HG02938 (cell line): Measurements from ENCODE around the gene RAP1GAP2.

Experiments used
- ATAC-seq: cut with Tn5 transposase; IDR thresholded peaks from one replicate; pipeline ENCODE4 v1.9.1; 2021; ENCODE audit warnings: mild to moderate bottlenecking, moderate library complexity; ENCODE audit not compliant: unreplicated experiment

Gene RAP1GAP2

DNA sequence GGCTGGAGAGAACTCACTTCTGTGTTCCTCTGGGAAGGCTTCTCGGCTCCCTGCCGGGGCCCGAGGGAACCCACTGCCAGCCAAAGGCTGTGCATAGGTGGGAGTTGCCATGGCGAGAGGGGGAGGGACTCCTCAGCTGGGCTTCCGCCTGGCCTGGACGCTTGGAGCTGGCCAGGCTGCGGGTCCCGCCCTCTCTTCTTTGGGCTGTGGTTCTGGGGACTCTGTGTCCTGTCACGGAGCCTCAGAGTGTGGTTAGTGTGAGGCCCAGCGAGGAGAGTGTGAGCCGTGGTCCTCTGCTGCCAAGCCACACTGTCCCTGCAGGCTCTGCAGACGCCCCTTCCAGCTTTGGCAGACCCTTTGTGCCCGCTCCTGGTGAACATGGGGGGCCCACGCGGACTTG lies 144.1 kb downstream of the RAP1GAP2 start:
- no peak for ATAC-seq

DNA sequence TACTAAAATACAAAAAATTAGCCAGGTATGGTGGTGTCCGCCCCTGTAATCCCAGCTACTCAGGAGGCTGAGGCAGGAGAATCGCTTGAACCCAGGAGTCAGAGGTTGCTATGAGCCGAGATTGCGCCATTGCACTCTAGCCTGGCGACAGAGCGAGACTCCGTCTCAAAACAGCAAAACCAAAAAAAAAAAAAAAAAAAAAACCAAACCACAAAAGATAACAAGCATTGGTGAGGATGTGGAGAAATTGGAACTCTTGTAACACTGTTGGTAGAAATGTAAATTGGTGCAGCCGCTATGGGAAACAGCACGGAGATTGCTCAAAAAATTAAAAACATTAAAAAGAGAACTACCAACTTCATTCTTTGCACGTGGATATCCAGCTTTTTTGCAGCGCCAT lies 147.7 kb downstream of the RAP1GAP2 start:
- ATAC-seq: no peak

DNA sequence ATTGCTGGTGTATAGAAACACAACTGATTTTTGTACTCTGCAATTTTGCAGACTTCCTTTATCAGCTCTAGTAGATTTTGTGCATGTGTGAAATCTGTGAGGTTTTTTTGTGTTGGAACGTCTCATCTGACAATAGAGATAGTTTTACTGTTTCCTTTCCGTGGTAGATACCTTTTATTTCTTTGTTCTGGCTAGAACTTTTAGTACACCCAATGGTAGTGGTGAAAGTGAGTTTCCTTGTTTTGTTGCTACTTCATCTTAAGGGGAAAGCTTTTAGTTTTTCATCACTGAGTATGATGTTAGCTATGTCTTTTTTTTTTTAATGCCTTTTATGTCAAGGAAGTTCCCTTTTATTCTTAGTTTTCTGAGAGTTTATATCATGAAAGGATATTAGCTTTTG lies 149.1 kb downstream of the RAP1GAP2 start:
- ATAC-seq: no peak

DNA sequence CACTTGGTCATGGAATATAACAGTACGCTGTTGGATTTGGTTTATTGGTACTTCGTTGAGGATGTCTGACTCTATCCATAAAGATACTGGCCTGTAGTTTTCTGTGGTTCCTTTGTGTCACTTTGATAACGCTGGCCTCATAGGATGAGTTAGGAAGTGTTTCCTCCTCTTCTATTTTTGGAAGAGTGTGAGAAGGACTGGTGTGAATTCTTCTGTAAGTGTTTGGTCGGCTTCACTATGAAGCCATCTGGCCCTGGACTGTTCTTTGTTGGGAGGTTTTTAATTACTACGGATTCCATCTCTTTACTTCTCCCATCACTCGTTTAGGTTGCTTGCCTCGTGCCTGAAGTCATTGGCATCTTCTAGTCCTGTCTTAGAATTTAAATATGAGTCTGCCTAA lies 149.9 kb downstream of the RAP1GAP2 start:
- no peak for ATAC-seq

DNA sequence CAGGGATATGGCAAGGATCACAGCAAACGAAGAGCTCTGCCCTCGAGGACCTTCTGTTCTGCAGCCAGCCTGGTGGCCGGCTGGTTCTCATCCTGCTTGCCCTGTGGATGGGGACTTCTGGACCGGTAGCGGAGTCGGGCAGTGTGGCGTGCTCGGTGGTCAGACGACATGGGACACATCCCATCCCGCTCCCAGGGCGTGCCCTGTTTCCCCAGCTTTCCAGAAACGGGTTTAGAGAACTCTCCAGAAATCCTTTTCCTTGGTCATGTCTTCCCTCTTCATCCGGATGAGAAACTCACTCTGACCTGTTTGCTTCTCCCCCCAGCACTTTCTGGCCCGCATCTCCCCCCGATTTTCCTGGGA lies 151.3 kb downstream of the RAP1GAP2 start:
- no peak for ATAC-seq

DNA sequence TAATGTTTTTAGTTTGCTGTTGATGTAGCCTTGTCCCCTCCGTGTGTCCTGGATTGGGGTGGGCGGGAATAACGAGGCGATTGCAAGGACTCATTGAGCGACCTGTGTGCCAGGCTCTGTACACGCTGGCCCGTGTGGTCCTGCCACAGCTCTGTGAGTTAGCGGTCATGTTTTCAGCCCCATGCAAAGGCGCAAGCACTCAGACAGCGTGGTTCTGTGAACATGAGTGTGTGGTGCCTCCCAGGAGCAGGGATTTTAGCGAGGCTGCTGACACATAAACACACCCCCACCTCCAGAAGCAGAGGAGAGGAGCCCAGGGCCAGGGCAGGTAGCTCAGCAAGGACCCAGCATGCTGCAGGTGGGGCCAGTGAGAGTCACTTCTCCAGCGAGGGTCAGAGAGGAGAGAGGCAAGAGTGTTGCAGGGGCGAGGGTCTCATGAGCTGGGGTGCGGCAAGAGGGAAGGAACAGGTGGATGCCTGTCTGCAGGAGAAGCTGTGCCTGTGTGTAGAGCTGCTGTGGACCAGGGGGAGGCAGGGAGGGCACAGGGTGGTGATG lies 151.8 kb downstream of the RAP1GAP2 start:
- ATAC-seq: no peak

DNA sequence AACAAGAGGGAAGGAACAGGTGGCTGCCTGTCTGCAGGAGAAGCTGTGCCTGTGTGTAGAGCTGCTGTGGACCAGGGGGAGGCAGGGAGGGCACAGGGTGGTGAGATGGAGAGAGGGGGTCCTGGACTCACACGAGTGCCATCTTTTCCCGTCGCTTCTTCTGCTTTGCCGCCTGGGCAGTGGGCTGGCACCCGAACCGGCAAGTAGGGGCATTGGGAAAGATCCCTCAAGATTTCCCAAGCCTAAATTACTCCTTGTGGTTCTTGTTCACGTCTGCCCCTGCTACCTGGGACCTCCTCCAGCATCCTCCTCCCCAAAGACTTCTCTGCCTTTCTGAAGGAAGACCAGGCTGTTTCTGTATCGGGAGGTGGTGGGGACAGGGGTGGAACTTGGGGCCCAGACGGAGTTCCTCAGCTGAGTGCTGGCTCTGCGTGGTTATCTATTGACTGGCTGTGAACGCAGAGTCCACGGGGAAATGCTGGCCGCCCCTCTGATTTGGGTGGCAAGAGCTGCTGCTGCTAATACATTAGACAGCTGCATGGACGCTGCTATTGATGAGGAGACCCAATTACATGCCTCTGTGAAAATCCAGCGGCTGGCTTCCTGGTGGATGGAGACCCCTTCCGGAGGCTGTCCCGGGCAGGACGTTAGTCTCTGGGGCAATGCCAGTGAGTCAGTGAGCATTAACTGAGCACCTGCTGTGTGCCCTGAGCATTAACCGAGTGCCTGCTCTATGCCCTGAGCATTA lies 152.7 kb downstream of the RAP1GAP2 start:
- ATAC-seq: no peak

DNA sequence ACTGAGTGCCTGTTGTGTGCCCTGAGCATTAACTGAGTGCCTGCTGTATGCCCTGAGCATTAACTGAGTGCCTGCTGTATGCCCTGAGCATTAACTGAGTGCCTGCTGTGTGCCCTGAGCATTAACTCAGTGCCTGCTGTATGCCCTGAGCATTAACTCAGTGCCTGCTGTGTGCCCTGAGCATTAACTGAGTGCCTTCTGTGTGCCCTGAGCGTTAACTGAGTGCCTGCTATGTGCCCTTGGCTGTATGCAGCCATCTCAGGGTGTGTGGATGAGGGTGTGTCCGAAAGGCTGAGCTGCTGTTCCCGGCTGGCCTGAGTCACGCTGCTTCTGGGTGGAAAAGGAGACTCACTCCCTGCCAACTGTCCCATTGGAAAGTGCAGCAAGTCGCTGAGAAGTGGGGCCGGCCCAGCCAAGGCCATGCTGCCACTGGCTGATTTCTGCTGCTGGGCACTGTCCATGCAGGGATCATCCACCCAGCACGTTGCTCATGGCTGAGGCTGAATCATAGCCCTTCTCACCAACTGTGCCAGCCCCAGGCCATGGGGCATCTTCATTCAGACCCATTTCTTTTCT lies 153.3 kb downstream of the RAP1GAP2 start:
- ATAC-seq: no peak

DNA sequence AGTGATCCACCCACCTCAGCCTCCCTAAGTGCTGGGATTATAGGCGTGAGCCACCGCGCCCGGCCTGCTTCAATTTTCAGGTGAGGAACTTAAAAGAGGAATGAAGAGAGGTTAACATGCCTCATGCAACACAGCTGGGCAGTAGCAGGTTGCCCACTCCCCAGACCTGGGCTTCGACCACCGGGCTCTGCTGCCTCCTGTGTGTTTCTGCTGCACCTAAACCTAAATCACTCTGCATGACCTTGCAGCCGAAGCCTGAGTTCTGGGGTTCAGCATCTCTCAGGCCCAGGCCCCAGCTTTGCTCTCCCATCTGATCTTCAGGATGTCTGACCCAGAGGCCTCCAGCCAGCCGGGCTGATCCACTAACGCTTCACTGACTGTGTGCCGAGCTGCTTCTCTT lies 154.6 kb downstream of the RAP1GAP2 start:
- no peak for ATAC-seq

DNA sequence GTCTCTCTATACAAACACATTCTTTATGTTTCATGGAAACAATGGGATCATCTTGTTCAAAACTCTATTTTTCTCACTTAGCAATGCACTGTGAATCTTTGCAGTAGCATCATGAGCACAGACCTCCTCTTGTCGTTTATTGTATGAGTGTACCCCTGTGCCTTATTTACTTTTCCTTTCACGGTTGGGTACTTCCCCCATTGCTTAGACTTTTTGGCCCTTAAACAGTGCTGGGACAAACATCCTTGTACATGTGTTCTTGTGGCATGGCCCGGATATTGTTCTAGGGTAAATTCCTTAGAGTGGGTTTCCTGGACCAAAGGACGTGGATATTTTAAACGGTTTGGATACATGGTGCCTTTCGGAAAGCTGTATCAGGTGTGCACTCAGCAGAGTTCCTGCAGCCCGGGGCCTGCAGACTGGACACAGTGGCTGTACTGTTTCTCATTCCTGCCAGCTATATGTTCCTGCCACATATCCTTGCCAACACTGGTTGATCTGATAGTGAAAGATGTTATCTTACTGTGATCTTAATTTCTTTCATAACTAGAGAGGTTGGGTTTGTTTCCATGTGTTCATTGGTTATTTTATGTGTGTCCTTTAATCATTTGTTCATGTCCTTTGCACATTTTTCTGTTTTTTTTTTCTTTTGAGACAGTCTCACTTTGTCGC lies 156.1 kb downstream of the RAP1GAP2 start:
- no peak for ATAC-seq

DNA sequence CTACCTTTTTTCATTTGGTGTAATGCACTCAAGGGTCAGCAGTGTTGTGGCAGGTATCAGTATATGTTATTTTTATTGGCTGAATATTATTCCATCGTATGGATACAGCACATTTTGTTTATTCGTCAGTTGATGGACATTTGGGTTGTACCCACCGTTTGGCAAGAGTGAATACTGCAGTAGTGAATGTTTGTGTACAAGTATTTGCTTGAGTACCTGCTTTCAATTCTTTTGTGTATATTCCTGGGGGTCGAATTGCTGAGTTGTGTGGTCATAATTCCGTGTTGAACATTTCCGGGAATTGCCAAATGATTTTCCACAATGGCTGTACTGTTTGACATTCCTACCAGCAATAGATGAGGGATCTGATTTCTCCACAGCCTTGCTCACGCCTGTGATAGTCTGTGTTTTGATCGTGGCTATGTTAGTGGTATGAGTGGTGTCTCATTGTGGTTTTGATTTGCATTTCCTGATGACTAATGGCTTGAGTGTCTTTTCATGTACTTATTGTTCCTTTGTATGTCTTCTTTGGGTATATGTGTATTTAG lies 158.7 kb downstream of the RAP1GAP2 start:
- ATAC-seq: no peak

DNA sequence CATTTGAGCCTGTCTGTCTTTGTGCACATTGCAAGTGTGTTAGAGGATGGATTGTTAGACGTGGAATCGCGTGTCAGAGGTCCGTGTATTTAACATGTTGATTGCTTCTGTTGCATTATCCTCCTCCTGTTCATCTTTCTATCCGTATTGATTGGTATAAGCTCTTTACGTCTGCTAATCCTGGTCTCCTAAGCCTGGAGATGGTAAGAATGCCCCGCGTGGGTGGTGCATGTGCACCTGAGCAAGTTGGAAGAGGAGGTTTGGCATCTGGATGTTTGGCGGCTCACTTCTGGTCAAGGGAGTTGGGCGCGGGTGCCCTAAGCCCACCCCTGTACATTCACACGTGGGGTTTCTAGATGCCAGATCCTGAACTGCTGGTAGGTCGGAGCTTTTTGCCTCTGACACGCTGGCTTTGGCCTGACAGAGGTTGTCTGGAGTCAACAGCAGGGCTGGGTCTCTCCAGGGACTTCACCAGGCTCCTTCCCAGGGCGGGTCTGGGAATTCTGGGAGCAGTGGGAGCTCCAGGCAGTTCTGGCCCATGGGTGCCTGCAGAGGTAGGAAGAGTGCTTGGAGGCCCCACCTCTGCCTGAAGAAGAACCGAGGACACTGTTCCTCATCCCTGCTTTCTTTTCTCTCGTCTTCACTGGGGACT lies 159.8 kb downstream of the RAP1GAP2 start:
- ATAC-seq: no peak

DNA sequence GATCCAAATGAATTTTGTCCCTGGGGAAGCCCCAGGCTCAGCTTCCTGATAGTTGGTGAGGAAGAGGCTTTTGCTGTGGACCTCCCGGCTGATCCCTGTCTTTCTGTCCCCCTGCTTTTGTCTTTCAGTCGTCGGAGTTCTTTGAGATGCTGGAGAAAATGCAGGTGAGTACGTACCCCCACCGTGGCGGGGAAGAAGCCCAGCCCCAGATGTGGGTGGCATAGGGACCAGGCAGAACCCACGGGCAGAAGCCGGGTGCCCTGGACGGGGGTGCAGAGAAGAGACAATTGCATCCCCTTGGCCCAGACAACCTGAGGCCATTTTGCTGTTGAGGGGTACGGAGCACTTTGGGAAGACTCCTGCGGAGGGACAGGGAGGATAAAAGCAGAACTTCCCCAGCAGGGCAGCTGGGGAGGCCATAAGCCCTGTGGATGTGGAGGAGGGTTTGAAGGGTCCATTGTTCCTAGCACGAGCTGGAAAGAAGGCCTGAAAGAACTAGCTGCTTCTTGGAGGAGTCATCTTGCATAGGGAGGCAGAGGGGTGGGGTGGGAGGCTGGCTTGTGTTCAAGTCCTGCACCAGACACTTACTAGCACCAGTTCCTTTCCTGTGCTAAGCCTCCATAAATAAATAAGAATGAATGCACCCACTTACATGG lies 161.5 kb downstream of the RAP1GAP2 start:
- ATAC-seq: no peak

DNA sequence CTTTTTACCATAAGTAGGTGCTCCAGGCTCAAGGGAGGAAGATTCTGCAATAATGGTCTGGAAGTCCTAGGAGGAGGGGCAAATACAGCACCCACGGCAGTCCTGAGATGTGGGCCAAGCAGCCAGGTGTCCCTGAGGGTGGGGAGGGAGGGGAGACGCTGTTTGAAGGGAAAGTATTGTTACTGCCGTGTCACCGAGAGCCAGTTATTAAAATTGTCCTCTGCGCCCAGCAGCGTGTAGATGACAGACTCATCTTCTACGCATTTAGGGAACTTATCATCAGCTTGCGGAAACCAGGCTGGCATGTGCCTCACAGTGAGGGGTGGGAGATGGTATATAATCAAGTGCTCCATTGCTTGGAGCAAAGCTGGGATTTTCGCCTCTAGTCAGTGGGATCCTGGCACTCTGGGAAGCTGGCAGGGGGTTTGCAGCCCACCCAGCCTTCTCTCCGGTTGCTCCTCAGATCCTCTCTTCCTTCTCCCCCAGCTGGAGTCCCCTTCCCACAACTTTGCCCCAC lies 162.5 kb downstream of the RAP1GAP2 start:
- no peak for ATAC-seq

DNA sequence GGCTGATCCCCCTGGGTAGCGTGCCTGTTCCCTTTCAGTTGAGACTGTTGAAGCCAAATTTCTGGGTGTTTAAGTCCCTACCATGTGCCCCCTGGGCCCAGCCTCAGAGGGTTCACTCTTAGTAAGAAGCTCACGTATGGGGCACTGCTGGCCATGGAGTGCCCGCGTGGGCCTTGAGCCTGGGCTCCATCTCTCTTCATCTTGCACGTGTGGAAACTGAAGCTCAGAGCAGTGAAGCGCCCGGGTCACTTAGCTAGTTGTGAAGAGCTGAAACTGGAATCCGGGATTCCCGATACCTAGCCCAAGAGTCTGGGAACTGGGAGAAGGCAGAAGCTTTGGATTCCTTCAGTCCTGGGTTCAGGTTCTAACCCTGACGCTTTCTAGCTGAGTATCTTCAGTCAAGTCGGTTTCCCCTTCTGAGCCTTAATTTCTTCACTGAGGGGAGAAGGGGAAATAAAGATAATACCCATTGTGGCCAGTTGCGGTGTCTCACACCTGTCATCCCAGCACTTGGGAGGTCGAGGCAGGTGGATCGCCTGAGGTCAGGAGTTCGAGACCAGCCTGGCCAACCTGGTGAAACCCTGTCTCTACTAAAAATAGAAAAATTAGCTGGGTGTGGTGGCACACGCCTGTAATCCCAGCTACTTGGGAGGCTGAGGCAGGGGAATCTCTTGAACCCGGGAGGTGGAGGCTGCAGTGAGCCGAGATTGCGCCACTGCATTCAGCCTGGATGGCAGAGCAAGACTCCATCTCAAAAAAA lies 163.3 kb downstream of the RAP1GAP2 start:
- no peak for ATAC-seq

DNA sequence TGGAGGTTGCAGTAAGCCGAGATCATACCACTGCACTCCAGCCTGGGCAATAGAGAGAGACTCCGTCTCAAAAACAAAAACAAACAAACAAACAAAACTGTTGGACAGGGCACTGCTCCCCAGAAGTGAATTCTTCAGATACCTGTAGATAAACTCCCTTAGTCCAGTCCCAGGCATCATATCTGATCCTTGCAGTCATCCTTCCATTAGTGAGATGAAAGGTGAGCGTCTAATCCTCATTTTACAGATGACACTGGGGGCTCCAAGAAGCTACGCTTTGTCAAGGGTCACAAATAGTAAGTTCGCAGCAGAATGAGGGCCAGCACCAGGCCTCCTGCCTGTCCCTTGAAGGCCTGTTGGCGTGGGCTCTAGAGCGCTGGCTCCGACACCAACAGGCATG lies 165.2 kb downstream of the RAP1GAP2 start:
- no peak for ATAC-seq

DNA sequence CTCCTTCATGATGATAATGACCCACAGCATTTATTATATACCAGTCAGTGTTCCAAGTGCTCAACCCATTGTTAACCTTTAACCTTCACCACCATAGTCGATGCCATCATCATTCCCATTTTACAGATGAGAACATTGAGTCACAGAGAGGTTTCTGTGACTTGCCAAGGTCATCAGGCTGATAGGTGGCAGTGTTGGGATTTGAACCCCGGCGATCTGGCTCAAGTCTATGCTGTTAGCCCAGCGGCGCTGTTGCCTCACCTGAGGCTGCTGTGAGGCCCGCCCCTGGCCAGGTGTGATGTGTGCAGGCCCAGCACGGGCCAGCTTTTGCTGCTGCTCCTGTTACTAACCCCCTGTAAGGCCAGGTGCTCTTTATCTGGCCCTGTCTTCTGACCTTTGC lies 166.0 kb downstream of the RAP1GAP2 start:
- no peak for ATAC-seq

DNA sequence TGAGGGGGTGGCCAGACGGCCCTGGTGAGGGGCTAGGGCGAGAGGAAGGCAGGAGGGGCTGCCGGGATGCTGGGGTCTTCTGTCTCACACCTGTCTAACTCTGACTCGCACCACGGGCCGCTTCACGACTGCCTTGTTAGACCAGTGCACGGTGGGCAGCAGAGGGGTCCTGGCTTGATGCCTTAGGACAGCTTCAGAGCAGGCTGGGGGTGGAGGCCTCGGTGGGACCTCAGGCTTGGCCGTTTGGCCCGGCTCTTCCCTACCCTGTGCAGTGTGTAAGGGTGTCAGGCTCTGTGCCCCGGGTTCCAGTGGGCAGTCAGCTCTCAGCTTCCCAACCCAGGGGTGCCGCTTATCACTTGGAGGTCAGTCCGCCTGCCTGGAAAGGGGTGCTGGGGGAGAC lies 166.5 kb downstream of the RAP1GAP2 start:
- no peak for ATAC-seq

DNA sequence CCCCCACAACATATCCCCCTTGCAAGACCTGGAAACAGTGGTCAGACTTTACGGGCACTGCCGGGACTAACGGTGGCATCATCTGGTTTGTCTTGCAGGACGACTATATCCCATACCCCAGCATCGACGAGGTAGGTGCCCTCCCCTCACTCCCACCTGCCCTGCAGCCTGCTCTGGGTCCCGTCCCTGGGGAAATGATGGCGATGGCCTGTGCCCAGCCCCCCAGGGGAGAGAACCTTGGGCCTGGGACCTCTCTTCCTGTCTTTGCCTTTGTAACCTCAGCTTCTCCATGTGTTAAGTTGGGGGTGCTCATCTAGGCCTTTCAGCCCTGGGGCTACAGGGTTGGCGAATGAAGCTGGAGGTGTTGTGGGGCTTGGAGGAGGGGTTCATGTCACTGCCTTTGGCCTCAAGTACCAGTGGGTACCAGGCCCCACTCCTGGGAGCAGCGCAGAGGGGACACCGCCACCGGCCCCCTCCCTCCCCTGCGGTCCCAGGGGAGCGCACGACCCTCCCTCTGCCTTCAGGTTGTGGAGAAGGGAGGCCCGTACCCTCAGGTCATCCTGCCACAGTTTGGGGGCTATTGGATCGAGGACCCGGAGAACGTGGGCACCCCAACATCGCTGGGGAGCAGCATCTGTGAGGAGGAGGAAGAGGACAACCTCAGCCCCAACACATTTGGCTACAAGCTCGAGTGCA lies 167.2 kb downstream of the RAP1GAP2 start:
- ATAC-seq: no peak
